ENCODE measurements around the gene HRC.
"Not testable (repeated sequence)": the region's sequence is repeated elsewhere in the genome, so short reads cannot be mapped to it uniquely, and the experiment has no call there.

The HRC gene

GRCh38 chr19:49193822-49194394, 38.7 kb upstream of the HRC start:
- in situ Hi-C loops (cut with HindIII; ENCODE audit: low sequenced_read_pairs): loop anchor here (5.0 kb wide), 1 partner anchor 82 kb away; the partner anchor contains the start of gene LIN7B
- no peak for TF ChIP-seq CTCF (IDR thresholded peaks at IDR 0.05; ENCODE audit: low read depth, low read length, missing control alignments)
- DNase-seq (ENCODE audit: low read depth): no peak
- no peak overlapping the region for H3K4me3 ChIP-seq (ENCODE audit: low read depth, low read length)

- in situ Hi-C loops (cut with HindIII; ENCODE audit: low sequenced_read_pairs): loop anchor here (5.0 kb wide), 1 partner anchor 78 kb away; the partner anchor contains the start of gene LIN7B
- no peak overlapping the region for H3K4me3 ChIP-seq (ENCODE audit: low read depth, low read length)
- TF ChIP-seq CTCF (IDR thresholded peaks at IDR 0.05; ENCODE audit: low read depth, low read length, missing control alignments): no peak
- DNase-seq (ENCODE audit: low read depth): no peak
These were observed 35.6 kb upstream of the HRC start for GRCh38 chr19:49190781-49191180.

GRCh38 chr19:49189259-49189658, 34.1 kb upstream of the HRC start:
- H3K4me3 ChIP-seq (ENCODE audit: low read depth, low read length): no peak overlapping the region
- no peak for DNase-seq (ENCODE audit: low read depth)
- no peak for TF ChIP-seq CTCF (IDR thresholded peaks at IDR 0.05; ENCODE audit: low read depth, low read length, missing control alignments)
- in situ Hi-C loops (cut with HindIII; ENCODE audit: low sequenced_read_pairs): no loop called here

GRCh38 chr19:49188626-49189200, 33.5 kb upstream of the HRC start:
- H3K4me3 ChIP-seq (ENCODE audit: low read depth, low read length): no peak overlapping the region
- DNase-seq (ENCODE audit: low read depth): no peak
- TF ChIP-seq CTCF (IDR thresholded peaks at IDR 0.05; ENCODE audit: low read depth, low read length, missing control alignments): no peak
- in situ Hi-C loops (cut with HindIII; ENCODE audit: low sequenced_read_pairs): no loop called here

- no peak overlapping the region for H3K4me3 ChIP-seq (ENCODE audit: low read depth, low read length)
- TF ChIP-seq CTCF (IDR thresholded peaks at IDR 0.05; ENCODE audit: low read depth, low read length, missing control alignments): no peak
- no peak for DNase-seq (ENCODE audit: low read depth)
- in situ Hi-C loops (cut with HindIII; ENCODE audit: low sequenced_read_pairs): no loop called here
These were observed 30.9 kb upstream of the HRC start for GRCh38 chr19:49186108-49186507.

- no peak overlapping the region for H3K4me3 ChIP-seq (ENCODE audit: low read depth, low read length)
- TF ChIP-seq CTCF (IDR thresholded peaks at IDR 0.05; ENCODE audit: low read depth, low read length, missing control alignments): no peak
- in situ Hi-C loops (cut with HindIII; ENCODE audit: low sequenced_read_pairs): no loop called here
- DNase-seq (ENCODE audit: low read depth): no peak
These were observed 27.7 kb upstream of the HRC start for GRCh38 chr19:49182848-49183375.

GRCh38 chr19:49182010-49182847, 27.0 kb upstream of the HRC start:
- in situ Hi-C loops (cut with HindIII; ENCODE audit: low sequenced_read_pairs); H3K4me3 ChIP-seq (ENCODE audit: low read depth, low read length): not testable (repeated sequence)

More at GRCh38 chr19:49182010-49182847, 27.0 kb upstream of the HRC start:
- DNase-seq (ENCODE audit: low read depth): not testable (repeated sequence)
